Esophagus muscularis mucosa (tissue), 4 donors: Measurements from ENCODE around the gene SENP8. TPM values are rescaled to one million over a fixed set of nuclear protein-coding genes. Genes with fewer than 3 reads are reported as not detected.

ENCODE experiments used
- DNase-seq: peaks from one replicate; pipeline ENCODE4 v3.0.0-alpha.2; 2017; ENCODE audit errors: extremely low spot score
- H3K27ac ChIP-seq, 4 donors: fragments of 200-600 bp; sonication (generic); replicated peaks in 1 of 4; 1 replicate in 3 of 4; 2 replicates in 1 of 4; pipeline ENCODE4 v1.5.1; 2016 to 2019; ENCODE audit warnings: mild to moderate bottlenecking in 1 of 4
- H3K27me3 ChIP-seq, 4 donors: fragments of 200-600 bp; sonication (generic); one replicate each; pipeline versions ENCODE4 v1.5.1 to v1.6.0; 2016 to 2019
- H3K36me3 ChIP-seq, 4 donors: fragments of 200-600 bp; sonication (generic); one replicate each; pipeline ENCODE4 v1.5.1; 2016 to 2019
- H3K4me1 ChIP-seq, 4 donors: fragments of 200-600 bp; sonication (generic); one replicate each; pipeline ENCODE4 v1.5.1; 2016 to 2019
- H3K4me3 ChIP-seq, 4 donors: fragments of 200-600 bp; sonication (generic); 1 replicate in 2 of 4; 2 replicates in 2 of 4; pipeline ENCODE4 v1.5.1; 2016 to 2019; ENCODE audit warnings: mild to moderate bottlenecking in 4 of 4, moderate library complexity in 1 of 4
- H3K9me3 ChIP-seq, 4 donors: fragments of 200-600 bp; sonication (generic); 1 replicate in 3 of 4; 2 replicates in 1 of 4; pipeline ENCODE4 v1.5.1; 2016 to 2019
- CTCF ChIP-seq, 3 experiments: fragments of 200-600 bp in 2 of 3; fragments of 450-650 bp in 1 of 3; sonication (generic) in 2 of 3; IDR thresholded peaks; one replicate each; pipeline ENCODE4 v1.5.1; 2017 to 2019; ENCODE audit warnings: antibody characterized with exemption in 3 of 3, mild to moderate bottlenecking in 2 of 3, moderate library complexity in 1 of 3
- EP300 ChIP-seq: sonication (generic); formaldehyde crosslinking; IDR thresholded peaks from one replicate; pipeline ENCODE4 v1.6.1; 2017; ENCODE audit warnings: antibody characterized with exemption
- POLR2A ChIP-seq: fragments of 450-650 bp; IDR thresholded peaks from one replicate; pipeline ENCODE4 v1.6.1; 2017; ENCODE audit warnings: antibody characterized with exemption, moderate library complexity, mild to moderate bottlenecking, low read depth
- POLR2AphosphoS5 ChIP-seq, 2 donors: sonication (generic); formaldehyde crosslinking; IDR thresholded peaks; one replicate each; pipeline ENCODE4 v1.6.1; 2017; ENCODE audit warnings: antibody characterized with exemption in 2 of 2
- WGBS: methylation state at CpG from one replicate; pipeline ENCODE4 v1.1.5; 2018; 5-methylcytosine and 5-hydroxymethylcytosine counted together
- intact Hi-C: fragments of 100-400 bp; cut with DNase I; formaldehyde crosslinking; loops from one replicate; pipeline ENCODE4 v1.15.1; 2023
- total RNA-seq, 4 donors: library from RNA; depleted of rRNA; stranded (reverse); fragments of >200 nt; gene quantifications; one replicate each; pipeline versions ENCODE4 v1.1.0 to v1.2.1, GENCODE V29; 2016

SENP8 gene
- total RNA-seq, 4 donors from 2014 or later = 1.7 to 2.4 (median 2.0) TPM

GRCh38 chr15:72127724-72128322 is 9.6 kb downstream of the SENP8 start:
- 67% methylated on average over 2 of the region's 2 CpGs for WGBS
- Histone ChIP-seq H3K9me3 (no peaks in the 10 kb centered on the region), H3K4me1 (no peaks in the 10 kb centered on the region), H3K4me3 (no peak overlapping the region), H3K27me3 (no peaks in the 10 kb centered on the region), H3K36me3 (no peaks in the 10 kb centered on the region), H3K27ac (no peak overlapping the region)
- intact Hi-C loops = no loop called here
- DNase-seq = no peak
- TF ChIP-seq POLR2A (no peak), POLR2AphosphoS5 (IDR thresholded peaks at IDR 0.05) (no peak), EP300 (no peak), CTCF (IDR thresholded peaks at IDR 0.05) (no peak)

GRCh38 chr15:72128359-72128758 is 10.2 kb downstream of the SENP8 start:
- TF ChIP-seq EP300 (no peak), POLR2A (no peak), POLR2AphosphoS5 (IDR thresholded peaks at IDR 0.05) (no peak), CTCF (IDR thresholded peaks at IDR 0.05) (no peak)
- Histone ChIP-seq H3K36me3 (no peaks in the 10 kb centered on the region), H3K27me3 (no peaks in the 10 kb centered on the region), H3K4me1 (no peaks in the 10 kb centered on the region), H3K4me3 (no peak overlapping the region), H3K27ac (no peak overlapping the region), H3K9me3 (no peaks in the 10 kb centered on the region)
- DNase-seq = no peak
- intact Hi-C loops = no loop called here

- H3K36me3 ChIP-seq = no peaks in the 10 kb centered on the region
- 100% methylated on average over 4 of the region's 4 CpGs for WGBS
Measured at GRCh38 chr15:72130272-72130671, 12.1 kb downstream of the SENP8 start.

GRCh38 chr15:72131922-72132321 is 13.7 kb downstream of the SENP8 start:
- no peak for DNase-seq
- Histone ChIP-seq H3K27me3 (no peaks in the 10 kb centered on the region), H3K36me3 (no peaks in the 10 kb centered on the region), H3K4me3 (no peak overlapping the region), H3K27ac (no peak overlapping the region), H3K9me3 (no peaks in the 10 kb centered on the region), H3K4me1 (peaks cover 0 to 13% (median 9%) of the 10 kb centered on the region in 4 donors)
- 88% methylated on average over 3 of the region's 3 CpGs for WGBS
- intact Hi-C loops = no loop called here
- TF ChIP-seq CTCF (IDR thresholded peaks at IDR 0.05) (no peak), POLR2AphosphoS5 (IDR thresholded peaks at IDR 0.05) (no peak), POLR2A (no peak), EP300 (no peak)

More at GRCh38 chr15:72130272-72130671, 12.1 kb downstream of the SENP8 start:
- no peak for DNase-seq
- Histone ChIP-seq H3K27me3 (no peaks in the 10 kb centered on the region), H3K4me1 (no peaks in the 10 kb centered on the region), H3K4me3 (no peak overlapping the region), H3K9me3 (no peaks in the 10 kb centered on the region), H3K27ac (no peak overlapping the region)
- intact Hi-C loops = no loop called here
- TF ChIP-seq POLR2AphosphoS5 (IDR thresholded peaks at IDR 0.05) = no peak
- no peak for TF ChIP-seq POLR2A
- no peak for TF ChIP-seq CTCF (IDR thresholded peaks at IDR 0.05)

- no peak for DNase-seq
- H3K27me3 ChIP-seq = no peaks in the 10 kb centered on the region
- H3K36me3 ChIP-seq = no peaks in the 10 kb centered on the region
- no peak overlapping the region for H3K4me3 ChIP-seq
- no peaks in the 10 kb centered on the region for H3K9me3 ChIP-seq
- intact Hi-C loops = no loop called here
- TF ChIP-seq CTCF (IDR thresholded peaks at IDR 0.05) (no peak), EP300 (no peak), POLR2A (no peak), POLR2AphosphoS5 (IDR thresholded peaks at IDR 0.05) (no peak)
- 100% methylated on average over 1 of the region's 1 CpG for WGBS
- H3K27ac ChIP-seq = no peak overlapping the region
- H3K4me1 ChIP-seq = peaks cover 0 to 13% (median 9%) of the 10 kb centered on the region in 4 donors
Measured at GRCh38 chr15:72133211-72133610, 15.0 kb downstream of the SENP8 start.
